Measurements from ENCODE around the gene RGS14.
"Not testable (repeated sequence)": the region's sequence is repeated elsewhere in the genome, so short reads cannot be mapped to it uniquely, and the experiment has no call there.

The RGS14 gene

GRCh38 chr5:177350776-177351391 is 6.8 kb upstream of the RGS14 start:
- DNase-seq, result no peak

DNA sequence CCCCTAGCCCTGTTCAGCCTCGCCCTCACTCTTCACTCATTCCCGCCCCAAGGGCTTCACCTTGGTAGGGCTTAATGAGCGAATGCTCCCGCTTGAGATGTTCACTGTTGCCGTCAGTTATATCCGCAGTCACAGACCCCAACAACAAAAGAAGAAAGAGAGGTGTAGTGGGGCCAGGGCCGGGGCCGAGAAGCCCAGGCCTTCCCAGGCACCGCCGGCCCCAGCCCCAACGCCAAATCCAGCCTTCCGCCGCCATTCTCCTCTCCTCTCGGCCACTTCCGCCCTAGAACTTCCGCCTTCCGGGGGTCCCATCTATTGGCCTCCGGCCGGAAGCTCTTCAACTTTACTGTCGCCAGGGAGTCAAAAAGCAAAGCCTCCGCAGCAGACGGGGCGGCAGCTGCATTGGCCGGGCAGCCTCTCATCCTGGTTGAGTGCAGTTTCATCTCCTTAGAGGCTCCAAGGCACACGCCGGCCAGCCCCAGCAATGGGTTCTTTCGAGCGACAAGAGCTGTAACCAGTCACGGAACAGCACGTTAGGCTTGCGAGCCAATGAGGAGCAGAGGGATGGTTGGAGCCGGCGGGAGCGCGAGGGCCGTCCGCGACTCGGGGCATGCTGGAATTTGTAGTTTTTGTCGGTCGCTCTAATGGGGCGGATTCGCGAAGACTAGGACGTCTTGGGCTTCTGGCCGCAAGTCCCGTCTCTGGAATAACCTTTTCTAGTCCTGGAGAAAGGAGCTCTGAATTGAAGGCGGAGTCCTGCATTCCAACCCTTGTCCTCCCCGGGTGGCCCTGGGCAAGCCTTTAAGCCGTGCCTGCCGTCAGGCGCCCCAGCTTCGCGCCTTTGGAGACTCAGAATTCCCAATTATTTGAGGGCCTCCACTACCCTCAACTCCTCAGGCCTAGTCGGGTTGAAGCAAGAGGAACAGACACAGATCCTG is 6.1 kb upstream of the RGS14 start, which contains the start of gene LMAN2:
LMAN2 (minus strand) TSS at position 277 of the 938 bp plus-strand sequence; CDS start at position 256, 21 bp downstream.
- peak; percentile 84 for DNase-seq

DNA sequence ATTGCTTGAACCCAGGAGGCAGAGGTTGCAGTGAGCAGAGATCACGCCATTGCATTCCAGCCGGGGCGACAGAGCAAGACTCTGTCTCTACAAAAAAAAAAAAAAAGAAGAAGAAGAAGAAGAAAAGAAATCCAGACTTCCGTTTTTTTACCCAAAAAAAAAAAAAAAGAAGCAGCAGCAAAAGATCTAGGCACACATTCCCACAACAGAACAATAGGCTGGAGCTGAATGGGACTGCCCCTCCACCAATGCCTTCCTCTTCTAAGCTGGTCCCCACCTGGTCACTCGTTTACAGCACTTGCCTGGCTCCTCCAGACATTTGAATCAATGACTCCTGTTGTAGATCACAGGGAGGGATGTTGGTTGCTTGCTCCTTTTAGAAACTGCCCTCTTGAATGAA is 4.6 kb upstream of the RGS14 start:
- no peak for DNase-seq

- no peak for DNase-seq
Observed at GRCh38 chr5:177354256-177354655, 3.5 kb upstream of the RGS14 start.

- no peak for DNase-seq
Observed at GRCh38 chr5:177354711-177355110, 3.0 kb upstream of the RGS14 start.

DNA sequence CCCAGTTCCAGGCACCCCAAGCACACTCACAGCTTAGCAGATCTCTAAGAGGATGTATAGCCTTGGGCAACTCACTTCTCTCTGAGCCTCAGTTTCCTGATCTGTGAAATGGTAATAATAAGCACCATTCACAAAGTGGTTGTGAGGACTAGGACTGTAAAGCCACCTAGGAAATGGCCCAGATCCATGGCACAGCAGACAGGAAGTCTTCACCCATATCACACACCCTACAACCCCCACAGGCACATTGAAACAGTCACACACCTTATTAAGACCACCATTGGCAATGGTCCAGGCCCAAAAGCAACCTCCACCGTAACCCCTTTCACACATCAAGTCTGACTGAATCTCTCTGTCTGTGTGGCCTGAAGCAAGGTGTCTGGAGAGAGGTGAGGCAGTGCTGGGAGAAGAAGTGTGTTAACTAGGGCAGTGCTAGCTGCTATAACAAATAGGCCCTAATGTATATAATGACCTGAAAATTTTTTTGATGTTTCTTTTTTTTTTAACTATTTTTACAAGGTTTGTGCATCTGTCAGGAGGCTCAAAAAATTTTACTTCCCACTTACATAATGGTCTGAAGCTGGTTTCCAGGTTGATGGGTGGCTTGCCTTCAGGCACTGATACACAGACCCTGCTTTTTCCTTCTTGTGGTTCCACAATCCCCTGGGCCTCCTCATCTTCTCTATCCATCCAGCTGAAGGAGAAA is 2.4 kb upstream of the RGS14 start:
- DNase-seq, result no peak

DNA sequence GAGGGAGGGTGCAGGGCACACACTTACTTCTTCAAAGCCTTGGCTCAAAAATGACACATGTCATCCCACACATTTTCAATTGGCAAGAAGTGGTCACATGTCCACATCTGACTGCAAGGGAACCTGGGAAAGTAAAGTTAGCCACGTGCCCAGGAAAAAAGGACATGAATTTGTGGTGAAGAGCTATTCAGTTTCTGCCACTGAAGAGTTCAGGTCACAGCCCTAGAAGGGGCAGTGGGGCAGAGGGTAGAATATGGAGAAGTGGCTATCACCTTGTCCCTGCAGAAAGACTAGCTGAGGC is 1.9 kb upstream of the RGS14 start:
- DNase-seq, result no peak

- no peak for DNase-seq
Observed at GRCh38 chr5:177356746-177357145, 978 bp upstream of the RGS14 start.

GRCh38 chr5:177357146-177357458 is 622 bp upstream of the RGS14 start:
- no peak for DNase-seq

DNA sequence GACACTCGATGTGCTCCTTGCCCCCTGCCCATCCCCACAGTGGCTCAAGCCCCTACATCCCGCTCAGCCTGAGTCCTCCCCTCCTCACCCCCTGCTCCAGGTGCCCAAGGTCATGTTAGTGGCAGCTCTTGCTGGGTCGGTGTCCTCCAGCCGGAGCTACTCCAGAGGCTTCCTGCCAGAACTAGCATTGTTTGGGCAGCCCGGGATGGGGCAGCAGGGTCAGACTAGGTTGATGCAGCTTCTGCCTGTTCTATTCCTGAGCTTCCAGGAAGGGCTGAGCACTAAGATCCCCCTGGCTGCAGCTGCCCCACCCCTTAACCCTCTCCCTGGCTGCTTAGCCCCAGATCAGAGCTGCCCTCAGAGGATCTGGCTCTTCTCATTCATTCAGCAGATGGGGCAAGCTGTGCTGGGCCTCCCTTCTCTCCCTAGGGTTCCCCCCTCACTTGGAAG is 671 bp downstream of the RGS14 start:
- no peak for DNase-seq

DNA sequence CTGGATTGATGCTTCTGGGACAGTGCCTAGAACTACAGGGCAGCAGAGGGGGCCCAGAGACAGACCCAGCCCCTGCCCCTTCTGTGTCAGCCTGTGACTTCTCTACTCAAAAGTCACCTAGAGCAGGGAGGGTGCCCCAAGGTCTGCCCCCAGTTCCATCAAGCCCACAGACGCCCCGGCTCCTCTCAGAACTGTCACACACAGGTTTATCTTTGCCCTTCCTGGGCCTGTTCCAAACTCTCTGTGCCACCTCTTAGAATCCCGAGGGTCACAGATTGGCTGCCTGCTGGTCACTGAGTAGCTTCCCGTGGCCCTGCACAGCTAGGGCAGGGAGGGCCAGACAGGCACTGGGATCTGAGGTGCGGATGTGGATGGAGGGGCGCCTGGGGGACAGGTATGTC is 1.7 kb downstream of the RGS14 start:
- no peak for DNase-seq

DNA sequence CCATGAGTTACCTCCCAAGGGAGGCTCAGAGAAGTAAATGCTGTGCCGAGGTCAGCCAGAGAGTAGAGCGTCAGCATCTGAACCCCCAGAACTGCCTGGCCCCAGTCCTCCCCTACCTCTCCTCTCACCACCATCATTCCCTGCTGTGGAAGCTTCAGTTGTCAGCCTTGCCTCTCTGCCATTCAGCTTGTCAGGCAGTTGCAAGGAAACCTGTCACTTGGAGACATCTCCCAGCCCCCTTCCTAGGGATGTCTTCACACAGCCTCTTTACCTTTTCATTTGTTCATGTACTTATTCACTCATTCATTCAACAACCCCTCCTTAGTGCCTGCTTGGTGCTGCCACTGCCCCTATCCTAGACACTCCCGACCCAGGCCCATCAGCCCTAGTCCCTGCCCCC is 2.1 kb downstream of the RGS14 start:
- no peak for DNase-seq

DNA sequence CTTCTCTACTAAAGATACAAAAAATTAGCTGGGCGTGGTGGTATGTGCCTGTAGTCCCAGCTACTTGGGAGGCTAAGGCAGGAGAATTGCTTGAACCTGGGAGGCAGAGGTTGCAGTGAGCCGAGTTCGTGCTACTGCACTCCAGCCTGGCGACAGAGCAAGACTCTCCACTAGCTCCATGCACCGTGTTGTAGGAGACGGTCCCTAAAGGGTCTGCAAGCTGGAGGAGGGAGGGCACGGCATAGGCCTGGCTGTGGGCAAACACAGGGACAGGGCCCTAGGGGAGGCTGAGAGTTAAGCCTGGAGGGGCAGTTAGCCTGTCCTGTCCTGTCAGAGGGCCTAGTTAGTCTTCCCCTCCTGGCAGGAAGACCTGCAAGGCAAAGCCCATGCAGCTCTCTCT is 3.0 kb downstream of the RGS14 start:
- not testable (repeated sequence) for DNase-seq

GRCh38 chr5:177361418-177362291 is 3.9 kb downstream of the RGS14 start:
- no peak for DNase-seq

DNA sequence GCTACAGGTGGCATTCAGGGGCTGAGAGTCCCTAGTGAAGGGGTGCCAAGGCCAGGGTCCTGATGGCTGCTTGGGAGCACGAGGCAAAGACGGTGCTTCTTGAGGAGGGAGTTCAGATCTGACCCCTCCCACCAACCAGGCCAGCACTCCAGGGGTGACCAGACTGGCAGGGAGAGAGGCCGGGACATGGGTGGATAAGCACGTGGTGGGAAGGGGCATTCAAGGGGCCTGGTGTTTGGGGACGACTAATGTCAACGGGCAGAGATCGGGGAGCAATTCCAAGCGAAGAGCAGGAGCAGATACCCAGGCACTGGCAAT is 4.5 kb downstream of the RGS14 start:
- DNase-seq, result no peak

DNA sequence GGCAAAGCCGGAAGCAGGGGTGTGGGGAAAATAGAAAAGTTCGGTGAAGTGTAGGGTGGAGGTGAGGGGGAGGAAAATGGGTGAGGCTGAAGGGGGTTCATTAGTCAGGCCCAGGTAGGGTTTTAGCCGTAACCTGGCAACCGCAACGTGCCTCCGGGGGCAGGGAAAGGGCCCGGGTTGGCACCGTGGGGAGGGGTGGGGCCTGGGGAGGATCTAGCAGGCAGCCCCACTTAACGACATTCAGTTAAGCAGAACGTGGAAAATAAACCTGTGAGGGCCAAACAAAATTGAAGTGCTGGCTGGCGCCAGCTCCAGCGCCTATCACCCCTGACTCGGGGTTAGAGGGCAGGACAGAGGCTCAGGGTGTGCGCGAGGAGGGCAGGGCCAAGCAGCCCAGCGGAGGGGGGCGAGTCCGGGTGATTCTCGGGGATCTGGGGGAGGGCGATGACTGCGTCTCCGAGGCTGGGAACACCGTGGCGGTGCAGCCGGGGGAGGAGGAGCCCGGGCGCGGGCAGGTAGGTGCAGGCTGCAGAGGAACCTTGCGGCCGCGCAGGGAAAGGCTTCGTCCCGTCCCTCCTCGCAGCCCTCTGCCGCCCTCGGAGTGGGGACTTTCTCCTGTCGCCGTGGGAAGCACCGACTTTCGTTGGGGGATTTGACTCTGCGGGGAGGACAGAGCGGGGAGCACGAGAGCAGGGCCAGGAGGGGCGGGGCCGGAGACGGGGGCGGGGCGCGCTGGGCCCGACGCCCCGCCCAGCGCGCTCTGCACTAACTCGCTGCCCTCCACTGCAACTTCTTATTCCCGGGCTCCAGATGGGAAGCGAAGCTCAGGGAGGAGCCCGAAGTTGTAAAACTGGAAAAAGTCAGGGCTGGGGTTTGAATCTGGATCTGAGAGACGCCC is 5.1 kb downstream of the RGS14 start:
- DNase-seq, result peak; percentile 70

GRCh38 chr5:177363565-177363964 is 5.8 kb downstream of the RGS14 start:
- no peak for DNase-seq

- no peak for DNase-seq
Observed at GRCh38 chr5:177364159-177364962, 6.6 kb downstream of the RGS14 start.

DNA sequence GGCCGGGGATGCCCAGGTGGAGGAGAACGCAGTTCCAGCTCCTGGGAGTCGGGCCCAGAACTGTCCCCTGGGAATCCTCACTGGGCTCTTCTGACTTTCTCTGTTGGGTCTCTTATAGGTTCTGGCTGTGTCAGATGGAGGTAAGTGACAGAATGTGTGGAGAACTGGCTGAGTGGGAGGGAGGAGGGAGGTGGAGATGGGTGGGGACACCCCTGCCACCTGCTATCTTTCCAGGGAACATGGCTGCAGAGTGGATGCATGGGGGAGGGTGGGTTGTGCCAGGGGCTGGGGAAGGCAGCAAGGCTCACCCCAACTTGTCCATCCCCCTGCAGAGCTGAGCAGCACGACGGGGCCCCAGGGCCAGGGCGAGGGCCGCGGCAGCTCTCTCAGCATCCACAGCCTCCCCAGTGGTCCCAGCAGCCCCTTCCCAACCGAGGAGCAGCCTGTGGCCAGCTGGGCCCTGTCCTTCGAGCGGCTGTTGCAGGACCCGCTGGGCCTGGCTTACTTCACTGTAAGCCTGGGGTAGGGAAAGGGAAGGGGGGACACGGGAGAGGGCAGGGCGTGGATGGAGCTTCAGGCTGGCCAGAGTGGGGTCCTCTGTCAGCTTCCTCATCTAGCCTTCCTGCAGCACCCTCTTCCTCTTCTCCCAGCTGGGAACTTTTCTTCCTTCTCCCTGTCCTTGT is 8.3 kb downstream of the RGS14 start:
- no peak for DNase-seq

DNA sequence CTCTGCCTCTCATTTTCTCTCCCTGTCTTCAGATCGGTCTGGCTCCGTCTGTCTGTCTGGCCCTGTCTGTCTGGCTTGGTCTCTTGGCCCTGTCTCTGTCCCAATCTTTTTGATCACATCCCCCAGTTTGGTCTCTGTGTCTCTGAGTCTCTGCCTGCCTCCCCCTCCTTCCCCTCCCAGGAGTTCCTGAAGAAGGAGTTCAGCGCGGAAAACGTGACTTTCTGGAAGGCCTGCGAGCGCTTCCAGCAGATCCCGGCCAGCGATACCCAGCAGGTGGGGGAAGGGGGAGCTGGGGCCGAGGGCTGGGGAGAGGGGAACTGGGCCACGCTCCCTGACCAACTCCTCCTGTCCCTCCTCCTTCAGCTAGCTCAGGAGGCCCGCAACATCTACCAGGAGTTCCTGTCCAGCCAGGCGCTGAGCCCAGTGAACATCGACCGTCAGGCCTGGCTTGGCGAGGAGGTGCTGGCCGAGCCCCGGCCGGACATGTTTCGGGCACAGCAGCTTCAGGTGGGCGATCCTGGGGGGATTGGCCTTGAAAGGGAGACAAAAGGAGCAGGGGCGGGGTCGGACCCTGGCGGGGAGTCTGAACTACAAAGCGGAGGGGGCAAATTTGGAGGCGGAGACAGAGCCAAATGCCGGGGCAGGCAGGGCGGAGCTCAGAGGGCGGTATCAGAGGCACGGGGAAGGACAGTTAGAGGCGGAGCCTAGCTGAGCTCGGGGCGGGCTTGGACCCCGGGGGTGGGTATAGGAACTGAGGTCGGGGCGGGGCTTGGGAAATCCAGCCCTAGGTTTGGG is 9.0 kb downstream of the RGS14 start:
- DNase-seq, result no peak
